K562 (cell line): ENCODE results near the gene CLEC4F. TPM values are rescaled to one million over a fixed set of nuclear protein-coding genes. Genes with fewer than 3 reads are reported as not detected.

Experiments
- ATF1 ChIP-seq, 2 experiments: fragments of 450-650 bp in 1 of 2; IDR thresholded peaks; 2 replicates each; pipeline ENCODE4 v1.6.1; 2016; ENCODE audit warnings: missing compliant biosample characterization in 1 of 2, missing genetic modification characterization in 1 of 2
- ESRRB ChIP-seq: fragments of 250-450 bp; sonication (Bioruptor Pico); IDR thresholded peaks from 2 replicates; pipeline ENCODE4 v1.5.0; 2020; ENCODE audit warnings: mild to moderate bottlenecking, moderate library complexity, borderline replicate concordance
- SMAD1 ChIP-seq: fragments of 150-350 bp; IDR thresholded peaks from 2 replicates; pipeline ENCODE4 v1.6.1; 2014; ENCODE audit warnings: low read length, low read depth; ENCODE audit not compliant: partially characterized antibody
- STAT5A ChIP-seq: IDR thresholded peaks from 2 replicates; pipeline ENCODE4 v1.6.1; 2012; ENCODE audit warnings: low read length, inconsistent platforms, borderline replicate concordance
- ZNF263 ChIP-seq: sonication (generic); formaldehyde crosslinking; IDR thresholded peaks from 2 replicates; pipeline ENCODE4 v1.8.0; 2022; ENCODE audit warnings: mild to moderate bottlenecking, missing genetic modification reagents, borderline replicate concordance
- polyA plus RNA-seq, 8 experiments: library from polyadenylated mRNA; depleted of rRNA in 4 of 8; stranded (reverse) in 5 of 8; unstranded in 3 of 8; fragments of >200 nt; fragmentation: Nextera tagmentation in 2 of 8; fragmentation: Illumina TruSeq in 1 of 8; extraction: Ambion mirVana in 2 of 8; extraction: Trizol in 1 of 8; gene quantifications; 2 replicates each; pipeline versions ENCODE4 v1.2.1 to v1.2.3, GENCODE V29; 2011 to 2014; ENCODE audit warnings: inconsistent platforms in 1 of 8, missing spikeins in 1 of 8
- total RNA-seq, 7 experiments: library from RNA; depleted of rRNA in 6 of 7; stranded (reverse); fragments of >200 nt in 6 of 7; fragmentation: Illumina TruSeq in 2 of 7; extraction: Trizol in 2 of 7; gene quantifications; 2 replicates each; pipeline versions ENCODE4 v1.2.1 to v1.2.3, GENCODE V29; 2011 to 2021; ENCODE audit warnings: low replicate concordance in 1 of 7
- TF ChIP-seq, protein P1 (sequence below): fragments of 450-650 bp; IDR thresholded peaks from 2 replicates; pipeline ENCODE4 v1.6.1; 2016; ENCODE audit warnings: mild to moderate bottlenecking, moderate library complexity

CLEC4F gene
- total and polyA plus RNA-seq, 9 of the 15 experiments (the other 6 are each of a cell fraction or from before 2014, with no cell fraction given): not detected

DNA sequence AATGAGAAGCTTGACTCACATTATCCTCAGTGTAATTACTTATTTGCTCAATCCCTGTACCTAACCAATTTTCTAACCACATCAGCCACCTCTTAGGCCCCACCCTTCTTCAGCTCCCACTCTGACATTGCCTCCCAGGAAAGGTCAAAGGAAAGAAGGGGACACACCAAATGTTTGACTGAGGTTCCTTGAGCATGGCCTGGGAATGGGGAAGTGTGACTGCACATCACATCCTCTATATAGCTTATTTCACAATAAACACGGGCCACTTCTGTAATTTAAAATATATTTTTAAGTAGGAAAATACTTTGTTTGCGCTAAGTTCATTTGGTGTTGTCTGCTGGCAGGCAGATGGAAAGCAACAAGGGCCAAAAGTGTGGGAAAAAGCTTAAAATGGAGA is 26.9 kb downstream of the CLEC4F start (continued):
- TF ChIP-seq, protein P1, sequence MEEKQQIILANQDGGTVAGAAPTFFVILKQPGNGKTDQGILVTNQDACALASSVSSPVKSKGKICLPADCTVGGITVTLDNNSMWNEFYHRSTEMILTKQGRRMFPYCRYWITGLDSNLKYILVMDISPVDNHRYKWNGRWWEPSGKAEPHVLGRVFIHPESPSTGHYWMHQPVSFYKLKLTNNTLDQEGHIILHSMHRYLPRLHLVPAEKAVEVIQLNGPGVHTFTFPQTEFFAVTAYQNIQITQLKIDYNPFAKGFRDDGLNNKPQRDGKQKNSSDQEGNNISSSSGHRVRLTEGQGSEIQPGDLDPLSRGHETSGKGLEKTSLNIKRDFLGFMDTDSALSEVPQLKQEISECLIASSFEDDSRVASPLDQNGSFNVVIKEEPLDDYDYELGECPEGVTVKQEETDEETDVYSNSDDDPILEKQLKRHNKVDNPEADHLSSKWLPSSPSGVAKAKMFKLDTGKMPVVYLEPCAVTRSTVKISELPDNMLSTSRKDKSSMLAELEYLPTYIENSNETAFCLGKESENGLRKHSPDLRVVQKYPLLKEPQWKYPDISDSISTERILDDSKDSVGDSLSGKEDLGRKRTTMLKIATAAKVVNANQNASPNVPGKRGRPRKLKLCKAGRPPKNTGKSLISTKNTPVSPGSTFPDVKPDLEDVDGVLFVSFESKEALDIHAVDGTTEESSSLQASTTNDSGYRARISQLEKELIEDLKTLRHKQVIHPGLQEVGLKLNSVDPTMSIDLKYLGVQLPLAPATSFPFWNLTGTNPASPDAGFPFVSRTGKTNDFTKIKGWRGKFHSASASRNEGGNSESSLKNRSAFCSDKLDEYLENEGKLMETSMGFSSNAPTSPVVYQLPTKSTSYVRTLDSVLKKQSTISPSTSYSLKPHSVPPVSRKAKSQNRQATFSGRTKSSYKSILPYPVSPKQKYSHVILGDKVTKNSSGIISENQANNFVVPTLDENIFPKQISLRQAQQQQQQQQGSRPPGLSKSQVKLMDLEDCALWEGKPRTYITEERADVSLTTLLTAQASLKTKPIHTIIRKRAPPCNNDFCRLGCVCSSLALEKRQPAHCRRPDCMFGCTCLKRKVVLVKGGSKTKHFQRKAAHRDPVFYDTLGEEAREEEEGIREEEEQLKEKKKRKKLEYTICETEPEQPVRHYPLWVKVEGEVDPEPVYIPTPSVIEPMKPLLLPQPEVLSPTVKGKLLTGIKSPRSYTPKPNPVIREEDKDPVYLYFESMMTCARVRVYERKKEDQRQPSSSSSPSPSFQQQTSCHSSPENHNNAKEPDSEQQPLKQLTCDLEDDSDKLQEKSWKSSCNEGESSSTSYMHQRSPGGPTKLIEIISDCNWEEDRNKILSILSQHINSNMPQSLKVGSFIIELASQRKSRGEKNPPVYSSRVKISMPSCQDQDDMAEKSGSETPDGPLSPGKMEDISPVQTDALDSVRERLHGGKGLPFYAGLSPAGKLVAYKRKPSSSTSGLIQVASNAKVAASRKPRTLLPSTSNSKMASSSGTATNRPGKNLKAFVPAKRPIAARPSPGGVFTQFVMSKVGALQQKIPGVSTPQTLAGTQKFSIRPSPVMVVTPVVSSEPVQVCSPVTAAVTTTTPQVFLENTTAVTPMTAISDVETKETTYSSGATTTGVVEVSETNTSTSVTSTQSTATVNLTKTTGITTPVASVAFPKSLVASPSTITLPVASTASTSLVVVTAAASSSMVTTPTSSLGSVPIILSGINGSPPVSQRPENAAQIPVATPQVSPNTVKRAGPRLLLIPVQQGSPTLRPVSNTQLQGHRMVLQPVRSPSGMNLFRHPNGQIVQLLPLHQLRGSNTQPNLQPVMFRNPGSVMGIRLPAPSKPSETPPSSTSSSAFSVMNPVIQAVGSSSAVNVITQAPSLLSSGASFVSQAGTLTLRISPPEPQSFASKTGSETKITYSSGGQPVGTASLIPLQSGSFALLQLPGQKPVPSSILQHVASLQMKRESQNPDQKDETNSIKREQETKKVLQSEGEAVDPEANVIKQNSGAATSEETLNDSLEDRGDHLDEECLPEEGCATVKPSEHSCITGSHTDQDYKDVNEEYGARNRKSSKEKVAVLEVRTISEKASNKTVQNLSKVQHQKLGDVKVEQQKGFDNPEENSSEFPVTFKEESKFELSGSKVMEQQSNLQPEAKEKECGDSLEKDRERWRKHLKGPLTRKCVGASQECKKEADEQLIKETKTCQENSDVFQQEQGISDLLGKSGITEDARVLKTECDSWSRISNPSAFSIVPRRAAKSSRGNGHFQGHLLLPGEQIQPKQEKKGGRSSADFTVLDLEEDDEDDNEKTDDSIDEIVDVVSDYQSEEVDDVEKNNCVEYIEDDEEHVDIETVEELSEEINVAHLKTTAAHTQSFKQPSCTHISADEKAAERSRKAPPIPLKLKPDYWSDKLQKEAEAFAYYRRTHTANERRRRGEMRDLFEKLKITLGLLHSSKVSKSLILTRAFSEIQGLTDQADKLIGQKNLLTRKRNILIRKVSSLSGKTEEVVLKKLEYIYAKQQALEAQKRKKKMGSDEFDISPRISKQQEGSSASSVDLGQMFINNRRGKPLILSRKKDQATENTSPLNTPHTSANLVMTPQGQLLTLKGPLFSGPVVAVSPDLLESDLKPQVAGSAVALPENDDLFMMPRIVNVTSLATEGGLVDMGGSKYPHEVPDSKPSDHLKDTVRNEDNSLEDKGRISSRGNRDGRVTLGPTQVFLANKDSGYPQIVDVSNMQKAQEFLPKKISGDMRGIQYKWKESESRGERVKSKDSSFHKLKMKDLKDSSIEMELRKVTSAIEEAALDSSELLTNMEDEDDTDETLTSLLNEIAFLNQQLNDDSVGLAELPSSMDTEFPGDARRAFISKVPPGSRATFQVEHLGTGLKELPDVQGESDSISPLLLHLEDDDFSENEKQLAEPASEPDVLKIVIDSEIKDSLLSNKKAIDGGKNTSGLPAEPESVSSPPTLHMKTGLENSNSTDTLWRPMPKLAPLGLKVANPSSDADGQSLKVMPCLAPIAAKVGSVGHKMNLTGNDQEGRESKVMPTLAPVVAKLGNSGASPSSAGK: no peak
- TF ChIP-seq ZNF263 (CRISPR knock-in tag) (no peak), STAT5A (no peak), ATF1 (CRISPR knock-in tag; IDR thresholded peaks at IDR 0.05) (no peak), ATF1 (tag; IDR thresholded peaks at IDR 0.05) (no peak), ESRRB (no peak), SMAD1 (no peak)
